ENCODE measurements around the gene INSL4.

INSL4 gene

DNA sequence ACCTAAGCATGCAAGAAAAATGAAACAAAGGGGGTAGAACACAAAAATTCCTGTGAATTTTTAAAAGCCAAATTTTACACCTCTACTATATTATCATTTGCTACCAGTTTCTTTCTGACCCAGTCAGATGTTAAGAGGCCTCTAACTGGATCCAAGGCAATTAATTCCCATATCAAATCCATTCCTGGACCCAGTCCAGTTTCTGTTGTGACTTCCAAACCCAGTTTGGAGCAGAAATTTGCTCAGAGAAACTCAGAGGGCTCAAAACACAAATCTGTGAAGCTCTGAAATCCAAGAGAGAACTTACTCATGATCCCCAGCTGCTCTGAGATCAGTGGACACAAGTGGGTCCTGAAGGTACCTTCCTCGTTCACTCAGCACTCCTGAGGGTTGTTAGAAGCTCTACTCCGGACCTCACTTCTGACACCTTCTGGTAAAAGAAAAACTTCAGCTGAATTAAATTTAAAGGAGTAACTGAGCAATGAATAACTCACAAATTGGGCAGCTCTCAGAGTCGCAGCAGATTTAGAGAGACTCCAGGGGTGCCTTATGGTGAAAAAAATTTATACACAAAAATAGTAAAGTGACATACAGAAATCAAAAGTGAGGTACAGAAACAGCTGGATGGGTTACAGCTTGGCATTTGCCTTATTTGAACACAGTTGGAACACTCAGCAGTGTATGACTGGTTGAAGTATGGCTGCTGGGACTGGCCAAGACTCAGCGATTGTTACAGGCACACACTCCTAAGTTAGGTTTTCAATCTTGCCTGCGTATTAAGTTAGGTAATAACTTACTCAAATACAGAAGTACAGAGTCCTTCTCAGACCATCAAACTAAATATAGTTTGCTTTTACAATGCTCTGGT, 32.4 kb downstream of the INSL4 start:
- TF ChIP-seq TCF4 (CRISPR knock-in tag; IDR thresholded peaks at IDR 0.05; ENCODE audit: borderline replicate concordance) = no peak
- peak; percentile 52 for ATAC-seq

DNA sequence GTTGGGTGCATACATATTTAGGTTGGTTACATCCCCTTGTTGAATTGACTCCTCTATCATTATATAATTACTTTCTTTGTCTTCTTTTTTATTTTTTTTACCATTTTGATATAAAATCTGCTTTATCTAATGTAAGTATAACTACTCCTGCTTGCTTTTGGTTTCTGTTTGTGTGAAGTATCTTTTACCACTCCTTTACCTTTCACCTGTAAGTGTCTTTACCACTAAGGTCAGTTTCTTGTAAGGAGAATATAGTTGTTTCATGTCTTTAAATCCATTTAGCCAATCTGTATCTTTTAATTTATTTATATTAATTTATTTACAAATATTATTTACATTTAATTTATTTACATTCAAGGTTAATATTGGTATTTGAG, 33.0 kb downstream of the INSL4 start:
- TF ChIP-seq TCF4 (CRISPR knock-in tag; IDR thresholded peaks at IDR 0.05; ENCODE audit: borderline replicate concordance) (no peak), GLIS3 (CRISPR knock-in tag; IDR thresholded peaks at IDR 0.05) (no peak), CREB5 (CRISPR knock-in tag; IDR thresholded peaks at IDR 0.05; ENCODE audit: low read depth) (no peak), ARNTL (CRISPR knock-in tag; IDR thresholded peaks at IDR 0.05; ENCODE audit: borderline replicate concordance, low read depth) (no peak), BACH2 (CRISPR knock-in tag; IDR thresholded peaks at IDR 0.05; ENCODE audit: borderline replicate concordance) (no peak)
- TF ChIP-seq, protein P1, sequence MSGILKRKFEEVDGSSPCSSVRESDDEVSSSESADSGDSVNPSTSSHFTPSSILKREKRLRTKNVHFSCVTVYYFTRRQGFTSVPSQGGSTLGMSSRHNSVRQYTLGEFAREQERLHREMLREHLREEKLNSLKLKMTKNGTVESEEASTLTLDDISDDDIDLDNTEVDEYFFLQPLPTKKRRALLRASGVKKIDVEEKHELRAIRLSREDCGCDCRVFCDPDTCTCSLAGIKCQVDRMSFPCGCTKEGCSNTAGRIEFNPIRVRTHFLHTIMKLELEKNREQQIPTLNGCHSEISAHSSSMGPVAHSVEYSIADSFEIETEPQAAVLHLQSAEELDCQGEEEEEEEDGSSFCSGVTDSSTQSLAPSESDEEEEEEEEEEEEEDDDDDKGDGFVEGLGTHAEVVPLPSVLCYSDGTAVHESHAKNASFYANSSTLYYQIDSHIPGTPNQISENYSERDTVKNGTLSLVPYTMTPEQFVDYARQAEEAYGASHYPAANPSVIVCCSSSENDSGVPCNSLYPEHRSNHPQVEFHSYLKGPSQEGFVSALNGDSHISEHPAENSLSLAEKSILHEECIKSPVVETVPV (CRISPR knock-in tag; IDR thresholded peaks at IDR 0.05) = no peak
- no peak for ATAC-seq

- no peak for TF ChIP-seq ARNTL (CRISPR knock-in tag; IDR thresholded peaks at IDR 0.05; ENCODE audit: borderline replicate concordance, low read depth)
- TF ChIP-seq SNAI2 (CRISPR knock-in tag; IDR thresholded peaks at IDR 0.05) = no peak
- no peak for TF ChIP-seq OSR1 (CRISPR knock-in tag; IDR thresholded peaks at IDR 0.05)
- TF ChIP-seq BACH2 (CRISPR knock-in tag; IDR thresholded peaks at IDR 0.05; ENCODE audit: borderline replicate concordance) = no peak
- TF ChIP-seq, protein P2, sequence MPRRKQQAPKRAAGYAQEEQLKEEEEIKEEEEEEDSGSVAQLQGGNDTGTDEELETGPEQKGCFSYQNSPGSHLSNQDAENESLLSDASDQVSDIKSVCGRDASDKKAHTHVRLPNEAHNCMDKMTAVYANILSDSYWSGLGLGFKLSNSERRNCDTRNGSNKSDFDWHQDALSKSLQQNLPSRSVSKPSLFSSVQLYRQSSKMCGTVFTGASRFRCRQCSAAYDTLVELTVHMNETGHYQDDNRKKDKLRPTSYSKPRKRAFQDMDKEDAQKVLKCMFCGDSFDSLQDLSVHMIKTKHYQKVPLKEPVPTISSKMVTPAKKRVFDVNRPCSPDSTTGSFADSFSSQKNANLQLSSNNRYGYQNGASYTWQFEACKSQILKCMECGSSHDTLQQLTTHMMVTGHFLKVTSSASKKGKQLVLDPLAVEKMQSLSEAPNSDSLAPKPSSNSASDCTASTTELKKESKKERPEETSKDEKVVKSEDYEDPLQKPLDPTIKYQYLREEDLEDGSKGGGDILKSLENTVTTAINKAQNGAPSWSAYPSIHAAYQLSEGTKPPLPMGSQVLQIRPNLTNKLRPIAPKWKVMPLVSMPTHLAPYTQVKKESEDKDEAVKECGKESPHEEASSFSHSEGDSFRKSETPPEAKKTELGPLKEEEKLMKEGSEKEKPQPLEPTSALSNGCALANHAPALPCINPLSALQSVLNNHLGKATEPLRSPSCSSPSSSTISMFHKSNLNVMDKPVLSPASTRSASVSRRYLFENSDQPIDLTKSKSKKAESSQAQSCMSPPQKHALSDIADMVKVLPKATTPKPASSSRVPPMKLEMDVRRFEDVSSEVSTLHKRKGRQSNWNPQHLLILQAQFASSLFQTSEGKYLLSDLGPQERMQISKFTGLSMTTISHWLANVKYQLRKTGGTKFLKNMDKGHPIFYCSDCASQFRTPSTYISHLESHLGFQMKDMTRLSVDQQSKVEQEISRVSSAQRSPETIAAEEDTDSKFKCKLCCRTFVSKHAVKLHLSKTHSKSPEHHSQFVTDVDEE (CRISPR knock-in tag; IDR thresholded peaks at IDR 0.05) = no peak
- no peak for TF ChIP-seq CREB5 (CRISPR knock-in tag; IDR thresholded peaks at IDR 0.05; ENCODE audit: low read depth)
- no peak for TF ChIP-seq ESRRG (CRISPR knock-in tag; IDR thresholded peaks at IDR 0.05)
- TF ChIP-seq CSDC2 (CRISPR knock-in tag; IDR thresholded peaks at IDR 0.05) = no peak
- TF ChIP-seq, protein P3, sequence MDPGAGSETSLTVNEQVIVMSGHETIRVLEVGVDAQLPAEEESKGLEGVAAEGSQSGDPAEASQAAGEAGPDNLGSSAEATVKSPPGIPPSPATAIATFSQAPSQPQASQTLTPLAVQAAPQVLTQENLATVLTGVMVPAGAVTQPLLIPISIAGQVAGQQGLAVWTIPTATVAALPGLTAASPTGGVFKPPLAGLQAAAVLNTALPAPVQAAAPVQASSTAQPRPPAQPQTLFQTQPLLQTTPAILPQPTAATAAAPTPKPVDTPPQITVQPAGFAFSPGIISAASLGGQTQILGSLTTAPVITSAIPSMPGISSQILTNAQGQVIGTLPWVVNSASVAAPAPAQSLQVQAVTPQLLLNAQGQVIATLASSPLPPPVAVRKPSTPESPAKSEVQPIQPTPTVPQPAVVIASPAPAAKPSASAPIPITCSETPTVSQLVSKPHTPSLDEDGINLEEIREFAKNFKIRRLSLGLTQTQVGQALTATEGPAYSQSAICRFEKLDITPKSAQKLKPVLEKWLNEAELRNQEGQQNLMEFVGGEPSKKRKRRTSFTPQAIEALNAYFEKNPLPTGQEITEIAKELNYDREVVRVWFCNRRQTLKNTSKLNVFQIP (CRISPR knock-in tag; IDR thresholded peaks at IDR 0.05; ENCODE audit: borderline replicate concordance, low read depth) = no peak
- no peak for TF ChIP-seq ZNF8 (CRISPR knock-in tag; IDR thresholded peaks at IDR 0.05)
- no peak for TF ChIP-seq RARB (CRISPR knock-in tag; IDR thresholded peaks at IDR 0.05)
- no peak for TF ChIP-seq TCF4 (CRISPR knock-in tag; IDR thresholded peaks at IDR 0.05; ENCODE audit: borderline replicate concordance)
- ATAC-seq = no peak
Observed at GRCh38 chr9:5265939-5266338, 34.7 kb downstream of the INSL4 start.

GRCh38 chr9:5269249-5269715, 38.1 kb downstream of the INSL4 start:
- ATAC-seq = peak; percentile 96
- TF ChIP-seq ISL1 (CRISPR knock-in tag; IDR thresholded peaks at IDR 0.05) (peak; percentile 23; the same call in 1 of the 2 replicates), GLIS3 (CRISPR knock-in tag; IDR thresholded peaks at IDR 0.05) (no peak), PPARA (CRISPR knock-in tag; IDR thresholded peaks at IDR 0.05; ENCODE audit: borderline replicate concordance) (no peak), ZNF70 (CRISPR knock-in tag; IDR thresholded peaks at IDR 0.05) (no peak), OSR1 (CRISPR knock-in tag; IDR thresholded peaks at IDR 0.05) (no peak), SNAI2 (CRISPR knock-in tag; IDR thresholded peaks at IDR 0.05) (no peak)
- TF ChIP-seq, protein P1 (CRISPR knock-in tag; IDR thresholded peaks at IDR 0.05) = no peak

Measured in SK-N-SH treated with all-trans-retinoic acid at 6 μM for 48 hours (cell line).